Panc1 (cell line): ENCODE measurements around the gene MGAT5B.

ENCODE experiments used
- POLR2AphosphoS5 ChIP-seq: IDR thresholded peaks from 2 replicates; pipeline ENCODE4 v1.6.1; 2012; ENCODE audit warnings: mild to moderate bottlenecking, low read depth, low read length, moderate library complexity
- SIN3A ChIP-seq: IDR thresholded peaks from 2 replicates; pipeline ENCODE4 v1.6.1; 2012; ENCODE audit warnings: low read depth, mild to moderate bottlenecking, low read length, moderate library complexity, borderline replicate concordance; ENCODE audit not compliant: insufficient read depth
- TCF7L2 ChIP-seq: IDR thresholded peaks from 2 replicates; pipeline ENCODE4 v1.6.1; 2011; ENCODE audit warnings: mild to moderate bottlenecking, low read depth, low read length, inconsistent platforms
- TF ChIP-seq, protein P1 (sequence below): fragments of 450-650 bp; IDR thresholded peaks from 2 replicates; pipeline ENCODE4 v1.5.1; 2017; ENCODE audit warnings: mild to moderate bottlenecking
- TF ChIP-seq, protein P2 (sequence below), 2 experiments: IDR thresholded peaks; 2 replicates each; pipeline ENCODE4 v1.6.1; 2011 to 2012; ENCODE audit warnings: low read depth in 2 of 2, control low read depth in 1 of 2, low read length in 1 of 2, mild to moderate bottlenecking in 1 of 2, moderate library complexity in 1 of 2; ENCODE audit not compliant: insufficient read depth in 1 of 2

DNA sequence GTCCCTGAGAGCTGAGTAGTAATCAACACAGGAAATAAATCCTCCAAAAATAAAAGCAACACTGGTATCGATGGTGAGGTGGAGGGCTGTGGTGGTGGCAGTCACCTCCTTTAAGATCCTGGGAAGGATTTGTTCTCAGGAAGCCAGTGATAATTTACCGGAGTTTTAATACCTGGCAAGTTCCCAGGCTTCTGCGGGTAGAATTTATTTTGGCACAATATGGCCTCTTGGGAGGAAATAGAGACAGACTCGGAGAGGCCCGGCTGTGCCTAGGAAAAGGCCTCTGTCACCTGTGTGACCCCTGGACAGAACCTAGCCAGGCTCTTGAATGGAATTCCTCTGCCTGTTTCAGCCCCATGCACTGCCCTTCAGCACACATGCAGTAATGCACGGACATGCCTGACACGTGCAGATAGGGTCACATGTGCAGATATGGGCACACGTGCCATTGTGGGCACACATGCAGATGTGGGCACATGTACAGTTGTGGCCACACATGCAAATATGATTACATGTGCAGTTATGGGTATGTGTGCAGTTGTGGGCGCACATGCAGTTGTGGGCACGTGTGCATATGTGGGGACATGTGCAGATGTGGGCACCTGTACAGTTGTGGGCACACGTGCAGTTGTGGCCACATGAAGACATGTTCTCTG lies 33.5 kb downstream of the MGAT5B start:
- TF ChIP-seq, protein P1, sequence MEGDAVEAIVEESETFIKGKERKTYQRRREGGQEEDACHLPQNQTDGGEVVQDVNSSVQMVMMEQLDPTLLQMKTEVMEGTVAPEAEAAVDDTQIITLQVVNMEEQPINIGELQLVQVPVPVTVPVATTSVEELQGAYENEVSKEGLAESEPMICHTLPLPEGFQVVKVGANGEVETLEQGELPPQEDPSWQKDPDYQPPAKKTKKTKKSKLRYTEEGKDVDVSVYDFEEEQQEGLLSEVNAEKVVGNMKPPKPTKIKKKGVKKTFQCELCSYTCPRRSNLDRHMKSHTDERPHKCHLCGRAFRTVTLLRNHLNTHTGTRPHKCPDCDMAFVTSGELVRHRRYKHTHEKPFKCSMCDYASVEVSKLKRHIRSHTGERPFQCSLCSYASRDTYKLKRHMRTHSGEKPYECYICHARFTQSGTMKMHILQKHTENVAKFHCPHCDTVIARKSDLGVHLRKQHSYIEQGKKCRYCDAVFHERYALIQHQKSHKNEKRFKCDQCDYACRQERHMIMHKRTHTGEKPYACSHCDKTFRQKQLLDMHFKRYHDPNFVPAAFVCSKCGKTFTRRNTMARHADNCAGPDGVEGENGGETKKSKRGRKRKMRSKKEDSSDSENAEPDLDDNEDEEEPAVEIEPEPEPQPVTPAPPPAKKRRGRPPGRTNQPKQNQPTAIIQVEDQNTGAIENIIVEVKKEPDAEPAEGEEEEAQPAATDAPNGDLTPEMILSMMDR = no peak
- TF ChIP-seq TCF7L2 (no peak), POLR2AphosphoS5 (no peak), SIN3A (no peak)
- TF ChIP-seq, protein P2, sequence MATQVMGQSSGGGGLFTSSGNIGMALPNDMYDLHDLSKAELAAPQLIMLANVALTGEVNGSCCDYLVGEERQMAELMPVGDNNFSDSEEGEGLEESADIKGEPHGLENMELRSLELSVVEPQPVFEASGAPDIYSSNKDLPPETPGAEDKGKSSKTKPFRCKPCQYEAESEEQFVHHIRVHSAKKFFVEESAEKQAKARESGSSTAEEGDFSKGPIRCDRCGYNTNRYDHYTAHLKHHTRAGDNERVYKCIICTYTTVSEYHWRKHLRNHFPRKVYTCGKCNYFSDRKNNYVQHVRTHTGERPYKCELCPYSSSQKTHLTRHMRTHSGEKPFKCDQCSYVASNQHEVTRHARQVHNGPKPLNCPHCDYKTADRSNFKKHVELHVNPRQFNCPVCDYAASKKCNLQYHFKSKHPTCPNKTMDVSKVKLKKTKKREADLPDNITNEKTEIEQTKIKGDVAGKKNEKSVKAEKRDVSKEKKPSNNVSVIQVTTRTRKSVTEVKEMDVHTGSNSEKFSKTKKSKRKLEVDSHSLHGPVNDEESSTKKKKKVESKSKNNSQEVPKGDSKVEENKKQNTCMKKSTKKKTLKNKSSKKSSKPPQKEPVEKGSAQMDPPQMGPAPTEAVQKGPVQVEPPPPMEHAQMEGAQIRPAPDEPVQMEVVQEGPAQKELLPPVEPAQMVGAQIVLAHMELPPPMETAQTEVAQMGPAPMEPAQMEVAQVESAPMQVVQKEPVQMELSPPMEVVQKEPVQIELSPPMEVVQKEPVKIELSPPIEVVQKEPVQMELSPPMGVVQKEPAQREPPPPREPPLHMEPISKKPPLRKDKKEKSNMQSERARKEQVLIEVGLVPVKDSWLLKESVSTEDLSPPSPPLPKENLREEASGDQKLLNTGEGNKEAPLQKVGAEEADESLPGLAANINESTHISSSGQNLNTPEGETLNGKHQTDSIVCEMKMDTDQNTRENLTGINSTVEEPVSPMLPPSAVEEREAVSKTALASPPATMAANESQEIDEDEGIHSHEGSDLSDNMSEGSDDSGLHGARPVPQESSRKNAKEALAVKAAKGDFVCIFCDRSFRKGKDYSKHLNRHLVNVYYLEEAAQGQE (IDR thresholded peaks at IDR 0.05; ENCODE audit: insufficient read depth in 1 of 2, low read depth in 2 of 2, low read length in 1 of 2) = no peak
